H1 (cell line): ENCODE results near the gene GEN1. TPM values are rescaled to one million over a fixed set of nuclear protein-coding genes. Genes with fewer than 3 reads are reported as not detected.
A peak's percentile ranks its signal among the peaks of the same experiment; 100 is the strongest.

Source experiments
- CTCF ChIA-PET: fragments of 300-600 bp; sonication (Branson Sonifier 250); formaldehyde crosslinking; loops from one replicate; lab custom pipeline; 2021; ENCODE audit not compliant: partially characterized antibody; lab: Charles Lee
- POLR2A ChIA-PET: fragments of 300-600 bp; sonication (Branson Sonifier 250); formaldehyde crosslinking; loops from one replicate; lab custom pipeline; 2021; ENCODE audit warnings: inconsistent platforms; ENCODE audit not compliant: partially characterized antibody; lab: Charles Lee
- DNase-seq, 2 experiments: peaks; one replicate each; pipeline versions ENCODE4 v3.0.0 to v3.0.0-alpha.2; 2010 to 2022; ENCODE audit warnings: low spot score in 2 of 2, low read depth in 1 of 2, mixed read lengths in 1 of 2
- FAIRE-seq: peaks from 2 replicates; lab custom pipeline; 2011; peaks lifted over from hg19 to GRCh38; lab: Jason Lieb, UNC
- H2AFZ ChIP-seq: 2 replicates; pipeline ENCODE4 v1.8.1; 2012; ENCODE audit warnings: low read length, inconsistent platforms
- H2AK5ac ChIP-seq: 2 replicates; pipeline ENCODE4 v1.6.1; 2013; ENCODE audit warnings: low read depth, low read length
- H2BK120ac ChIP-seq: replicated peaks from 2 replicates; pipeline ENCODE3; 2013; ENCODE audit warnings: low read depth, low read length, inconsistent platforms
- H2BK12ac ChIP-seq: 2 replicates; pipeline ENCODE4 v1.6.1; 2013; ENCODE audit warnings: low read depth, low read length
- H2BK15ac ChIP-seq: 2 replicates; pipeline ENCODE4 v1.6.1; 2013; ENCODE audit warnings: low read length
- H2BK20ac ChIP-seq: 2 replicates; pipeline ENCODE4 v1.6.1; 2013; ENCODE audit warnings: low read length
- H2BK5ac ChIP-seq: 2 replicates; pipeline ENCODE4 v1.6.1; 2013; ENCODE audit warnings: low read depth, low read length
- H3K14ac ChIP-seq: 2 replicates; pipeline ENCODE4 v1.6.1; 2013; ENCODE audit warnings: inconsistent platforms; ENCODE audit not compliant: insufficient read length
- H3K18ac ChIP-seq: 2 replicates; pipeline ENCODE4 v1.6.1; 2013; ENCODE audit warnings: low read length; ENCODE audit errors: extremely low read depth
- H3K23ac ChIP-seq: 2 replicates; pipeline ENCODE4 v1.6.1; 2013; ENCODE audit warnings: inconsistent platforms; ENCODE audit not compliant: insufficient read length
- H3K23me2 ChIP-seq: 2 replicates; pipeline ENCODE4 v1.6.1; 2013; ENCODE audit warnings: low read depth, low read length
- H3K27ac ChIP-seq: 2 replicates; pipeline ENCODE4 v1.6.1; 2011; ENCODE audit warnings: low read depth, low read length, inconsistent platforms
- H3K27me3 ChIP-seq, 4 experiments: replicated peaks in 1 of 4; 1 replicate in 1 of 4; 2 replicates in 3 of 4; pipeline versions ENCODE4 v1.6.1 to v1.8.1; 2011 to 2013; ENCODE audit warnings: low read length in 3 of 4, mild to moderate bottlenecking in 3 of 4, inconsistent platforms in 2 of 4, mixed read lengths in 2 of 4, moderate library complexity in 1 of 4; ENCODE audit not compliant: control insufficient read depth in 3 of 4, insufficient read depth in 3 of 4; ENCODE audit errors: extremely low read depth in 1 of 4
- H3K36me3 ChIP-seq, 4 experiments: 2 replicates each; pipeline versions ENCODE4 v1.6.1 to v1.8.1; 2011 to 2013; ENCODE audit warnings: mild to moderate bottlenecking in 4 of 4, low read length in 3 of 4, moderate library complexity in 2 of 4, control low read depth in 1 of 4, inconsistent platforms in 1 of 4; ENCODE audit not compliant: insufficient read depth in 4 of 4, control insufficient read depth in 2 of 4
- H3K4ac ChIP-seq: replicated peaks from 2 replicates; pipeline ENCODE3; 2013; ENCODE audit warnings: low read length, low read depth, mixed read lengths, inconsistent platforms; ENCODE audit not compliant: insufficient read length
- H3K4me1 ChIP-seq, 4 experiments: replicated peaks in 1 of 4; 1 replicate in 1 of 4; 2 replicates in 3 of 4; pipeline versions ENCODE4 v1.6.1 to v1.8.1; 2011 to 2013; ENCODE audit warnings: low read length in 3 of 4, inconsistent platforms in 2 of 4, mixed read lengths in 1 of 4; ENCODE audit not compliant: insufficient read depth in 4 of 4, control insufficient read depth in 3 of 4
- H3K4me2 ChIP-seq, 2 experiments: 2 replicates each; pipeline versions ENCODE4 v1.6.1 to v1.8.1; 2011 to 2013; ENCODE audit warnings: low read depth in 2 of 2, low read length in 2 of 2, control low read depth in 1 of 2, inconsistent platforms in 1 of 2, mild to moderate bottlenecking in 1 of 2; ENCODE audit not compliant: insufficient read depth in 1 of 2
- H3K4me3 ChIP-seq, 4 experiments: fragments of 200-600, 300-600 bp in 1 of 4; sonication (generic), shearing (Covaris generic), sonication (Bioruptor Twin) in 1 of 4; 2 replicates each; pipeline versions ENCODE4 v1.5.1 to v1.8.1; 2011 to 2016; ENCODE audit warnings: low read length in 4 of 4, low read depth in 3 of 4, control low read depth in 2 of 4, inconsistent platforms in 2 of 4, mild to moderate bottlenecking in 2 of 4, mixed read lengths in 1 of 4, moderate library complexity in 1 of 4; ENCODE audit not compliant: insufficient read depth in 2 of 4; ENCODE audit errors: extremely low read depth in 1 of 4
- H3K56ac ChIP-seq: replicated peaks from 2 replicates; pipeline ENCODE3; 2013; ENCODE audit warnings: low read depth, mild to moderate bottlenecking, mixed read lengths, low read length, inconsistent platforms; ENCODE audit not compliant: insufficient read length
- H3K79me1 ChIP-seq: 2 replicates; pipeline ENCODE4 v1.6.1; 2013; ENCODE audit warnings: low read depth, low read length, control low read depth
- H3K79me2 ChIP-seq, 2 experiments: 2 replicates each; pipeline versions ENCODE4 v1.6.1 to v1.8.1; 2012 to 2013; ENCODE audit warnings: low read length in 2 of 2, mild to moderate bottlenecking in 2 of 2, inconsistent platforms in 1 of 2; ENCODE audit not compliant: insufficient read depth in 2 of 2, control insufficient read depth in 1 of 2
- H3K9ac ChIP-seq, 4 experiments: replicated peaks in 1 of 4; 1 replicate in 1 of 4; 2 replicates in 3 of 4; pipeline versions ENCODE4 v1.6.1 to v1.8.1; 2011 to 2013; ENCODE audit warnings: low read depth in 3 of 4, low read length in 3 of 4, control low read depth in 2 of 4, mild to moderate bottlenecking in 2 of 4, moderate library complexity in 2 of 4, inconsistent platforms in 1 of 4; ENCODE audit errors: extremely low read depth in 1 of 4
- H3K9me3 ChIP-seq, 2 experiments: 2 replicates each; pipeline versions ENCODE4 v1.6.1 to v1.8.1; 2012 to 2013; ENCODE audit warnings: mild to moderate bottlenecking in 2 of 2, moderate library complexity in 2 of 2, control low read depth in 1 of 2, inconsistent platforms in 1 of 2, low read depth in 1 of 2, low read length in 1 of 2, mixed read lengths in 1 of 2; ENCODE audit not compliant: insufficient read depth in 2 of 2
- H4K20me1 ChIP-seq, 2 experiments: replicated peaks in 1 of 2; 2 replicates each; pipeline versions ENCODE3 to v1.8.1; 2011 to 2013; ENCODE audit warnings: inconsistent platforms in 2 of 2, low read length in 2 of 2, mild to moderate bottlenecking in 1 of 2; ENCODE audit not compliant: insufficient read depth in 2 of 2, control insufficient read depth in 1 of 2
- H4K5ac ChIP-seq: 2 replicates; pipeline ENCODE4 v1.6.1; 2013; ENCODE audit warnings: low read length, low read depth, mixed read lengths, inconsistent platforms; ENCODE audit not compliant: insufficient read length
- H4K8ac ChIP-seq: 2 replicates; pipeline ENCODE4 v1.8.0; 2013; ENCODE audit warnings: mild to moderate bottlenecking, moderate library complexity, low read length, inconsistent platforms; ENCODE audit not compliant: insufficient read depth; ENCODE audit errors: extremely low read depth
- H4K91ac ChIP-seq: replicated peaks from 2 replicates; pipeline ENCODE3; 2013; ENCODE audit warnings: low read length, mixed read lengths, inconsistent platforms; ENCODE audit not compliant: insufficient read length
- ATF2 ChIP-seq: IDR thresholded peaks from 2 replicates; pipeline ENCODE4 v1.6.1; 2012; ENCODE audit warnings: low read length, inconsistent platforms
- BACH1 ChIP-seq: IDR thresholded peaks from 2 replicates; pipeline ENCODE4 v1.6.1; 2012; ENCODE audit warnings: low read length, improper control_type of control experiment
- CBX8 ChIP-seq: fragments of 300-800, 300-1000 bp; sonication (generic); IDR thresholded peaks from 2 replicates; pipeline ENCODE4 v1.7.1; 2016; ENCODE audit warnings: low read depth, low read length, borderline replicate concordance
- CTBP2 ChIP-seq: IDR thresholded peaks from 2 replicates; pipeline ENCODE4 v1.7.0; 2011; ENCODE audit warnings: borderline replicate concordance, mild to moderate bottlenecking, moderate library complexity, mixed read lengths, low read length; ENCODE audit not compliant: insufficient read depth, insufficient read length
- E2F6 ChIP-seq: IDR thresholded peaks from 2 replicates; pipeline ENCODE4 v1.6.1; 2012; ENCODE audit warnings: inconsistent platforms
- GABPA ChIP-seq: IDR thresholded peaks from 2 replicates; pipeline ENCODE4 v1.6.1; 2011; ENCODE audit warnings: mild to moderate bottlenecking, low read length, moderate library complexity, borderline replicate concordance; ENCODE audit not compliant: insufficient read depth
- MAFK ChIP-seq: IDR thresholded peaks from 2 replicates; pipeline ENCODE4 v1.6.1; 2012; ENCODE audit warnings: low read depth, mild to moderate bottlenecking, improper control_type of control experiment, low read length
- RAD21 ChIP-seq, 2 experiments: IDR thresholded peaks in 1 of 2; conservative IDR thresholded peaks in 1 of 2; 2 replicates each; pipeline ENCODE4 v1.6.1; 2011; ENCODE audit warnings: low read depth in 2 of 2, low read length in 2 of 2, improper control_type of control experiment in 1 of 2, inconsistent platforms in 1 of 2, mild to moderate bottlenecking in 1 of 2, moderate library complexity in 1 of 2
- SIN3A ChIP-seq, 2 experiments: IDR thresholded peaks in 1 of 2; conservative IDR thresholded peaks in 1 of 2; 2 replicates each; pipeline ENCODE4 v1.6.1; 2011 to 2012; ENCODE audit warnings: low read length in 2 of 2, improper control_type of control experiment in 1 of 2, low read depth in 1 of 2, mild to moderate bottlenecking in 1 of 2
- TAF1 ChIP-seq: IDR thresholded peaks from 2 replicates; pipeline ENCODE4 v1.6.1; 2011; ENCODE audit warnings: mild to moderate bottlenecking, low read depth, low read length
- whole genome bisulfite sequencing, 2 experiments: shearing (Covaris generic) in 1 of 2; methylation state at CpG; one replicate each; pipeline versions ENCODE4 v1.1.6 to v1.1.7; 2013 to 2015; ENCODE audit warnings: low lambda C conversion rate in 2 of 2, mixed read lengths in 2 of 2, inconsistent platforms in 1 of 2, low coverage in 1 of 2, missing lambda C conversion rate in 1 of 2; ENCODE audit not compliant: insufficient replicate concordance in 2 of 2, insufficient coverage in 1 of 2, insufficient read length in 1 of 2; ENCODE audit errors: extremely low coverage in 1 of 2, missing lambda C conversion rate in 1 of 2; 5-methylcytosine and 5-hydroxymethylcytosine counted together
- polyA plus RNA-seq, 7 experiments: library from polyadenylated mRNA; depleted of rRNA in 3 of 7; stranded (reverse) in 5 of 7; unstranded in 2 of 7; fragments of >200 nt in 5 of 7; fragments of 200-250 nt in 2 of 7; gene quantifications; 1 replicate in 5 of 7; 2 replicates in 1 of 7; 4 replicates in 1 of 7; pipeline versions ENCODE4 v1.2.1 to v1.2.3, GENCODE V29; 2011 to 2013; ENCODE audit warnings: missing spikeins in 2 of 7, mixed read lengths in 2 of 7
- total RNA-seq: library from RNA; stranded (reverse); fragmentation: NEBNext Ultra II Directional; extraction: Animal tissue kit (Norgen Biotek cat#: 25700); gene quantifications from 2 replicates; pipeline ENCODE4 v1.2.1, GENCODE V29; 2021

GEN1 gene
- total and polyA plus RNA-seq, 2 of the 8 experiments (the other 6 are each of a cell fraction or from before 2014, with no cell fraction given) = 6.9 to 19.2 TPM

GRCh38 chr2:17793803-17794354 lies 39.9 kb downstream of the GEN1 start:
- Histone ChIP-seq H4K91ac (no peak overlapping the region), H3K23ac (no peak overlapping the region), H3K4me1 (no peaks in the 10 kb centered on the region), H3K4me2 (no peak overlapping the region), H4K8ac (no peak overlapping the region), H2BK120ac (peak overlapping the region; percentile 35), H2BK12ac (no peak overlapping the region), H4K5ac (no peak overlapping the region), H3K9ac (no peak overlapping the region), H3K79me2 (no peaks in the 10 kb centered on the region), H3K27ac (no peak overlapping the region), H3K18ac (no peak overlapping the region), H3K56ac (no peak overlapping the region), H2BK15ac (no peak overlapping the region), H3K27me3 (no peaks in the 10 kb centered on the region), H2BK20ac (no peak overlapping the region), H2AK5ac (no peak overlapping the region), H3K9me3 (no peaks in the 10 kb centered on the region), H2AFZ (peak overlapping the region; percentile 62), H3K23me2 (no peaks in the 10 kb centered on the region), H2BK5ac (no peak overlapping the region), H3K36me3 (no peaks in the 10 kb centered on the region), H3K4ac (no peak overlapping the region), H4K20me1 (no peaks in the 10 kb centered on the region), H3K14ac (no peak overlapping the region), H3K4me3 (no peak overlapping the region), H3K79me1 (no peaks in the 10 kb centered on the region)
- DNase-seq = no peak
- no peak for FAIRE-seq
- ChIA-PET POLR2A (no interaction called here), CTCF (interaction anchor here (2.3 kb wide), 1 partner anchor 36 kb away, joined by 6 read pairs; no protein-coding TSS in a partner anchor)
- 86% methylated on average over 6 of the region's 6 CpGs; no CpG with 5 or more reads in 1 of the 2 experiments for WGBS, 2 experiments
- TF ChIP-seq SIN3A (conservative IDR thresholded peaks at IDR 0.05 in 1 of 2, IDR thresholded peaks at IDR 0.05 in 1 of 2; ENCODE audit: low read depth in 1 of 2, low read length in 2 of 2) = no peak
- no peak for TF ChIP-seq BACH1
- no peak for TF ChIP-seq CBX8
- TF ChIP-seq CTBP2 = no peak
- TF ChIP-seq E2F6 = no peak
- TF ChIP-seq TAF1 = no peak
- TF ChIP-seq ATF2 = no peak
- TF ChIP-seq GABPA = no peak
- TF ChIP-seq MAFK = no peak
- TF ChIP-seq RAD21 (IDR thresholded peaks at IDR 0.05 in 1 of 2, conservative IDR thresholded peaks at IDR 0.05 in 1 of 2; ENCODE audit: low read depth in 2 of 2, low read length in 2 of 2) = no peak
